Astrocyte of the cerebellum (primary cell): ENCODE measurements around the gene FAM83F.

ENCODE experiments used
- DNase-seq: peaks from one replicate; pipeline ENCODE4 v3.0.0-alpha.2; 2011; ENCODE audit warnings: low read depth
- H3K4me3 ChIP-seq: 2 replicates; pipeline ENCODE4 v1.5.1; 2011; ENCODE audit warnings: mild to moderate bottlenecking, low read depth, low read length, moderate library complexity
- in situ Hi-C: cut with HindIII; loops from 2 replicates; pipeline ENCODE4 v1.10.0; 2017; ENCODE audit warnings: low sequenced_read_pairs
- TF ChIP-seq, protein P1 (sequence below): IDR thresholded peaks from 2 replicates; pipeline ENCODE4 v1.5.1; 2012; ENCODE audit warnings: low read length, low read depth, moderate library complexity, mild to moderate bottlenecking; ENCODE audit errors: missing control alignments

FAM83F gene

DNA sequence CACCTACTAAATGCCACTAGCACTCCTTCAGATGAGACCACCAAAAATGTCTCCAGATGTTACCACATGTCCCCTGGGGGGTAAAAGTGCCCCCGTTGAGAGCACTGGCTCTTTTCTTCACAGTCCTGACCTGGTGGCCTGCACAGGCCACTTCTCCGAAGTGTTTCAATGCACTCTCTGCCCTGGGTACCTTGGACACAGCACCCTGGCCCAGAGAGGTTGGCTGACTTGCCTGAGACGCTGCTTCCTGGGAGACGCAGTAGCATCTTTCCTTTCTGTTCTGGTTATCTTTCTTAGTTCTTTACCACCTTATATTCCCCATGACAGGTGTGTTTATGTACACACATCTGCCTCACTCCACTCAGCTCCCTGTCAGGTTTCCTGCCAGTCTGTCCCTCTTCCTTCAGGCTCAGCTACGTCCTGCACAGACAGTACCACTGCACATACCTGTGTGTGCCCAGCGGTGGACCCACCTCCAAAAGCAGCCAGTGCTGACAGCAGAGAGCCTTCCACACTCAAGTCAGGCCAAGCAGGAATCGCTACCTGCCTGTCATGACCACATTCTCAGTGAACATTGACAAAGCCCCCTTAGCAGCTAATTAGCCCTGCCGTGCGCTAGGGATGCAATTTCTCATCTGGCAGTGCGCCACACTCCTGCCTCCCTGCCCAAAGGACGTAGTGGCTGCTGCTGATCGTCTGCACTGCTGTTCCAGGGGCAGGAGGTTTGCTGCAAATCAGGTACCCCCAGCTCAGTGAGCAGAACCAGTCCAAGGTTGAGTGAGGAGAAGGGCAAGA lies 39.0 kb downstream of the FAM83F start:
- in situ Hi-C loops, result no loop called here
- TF ChIP-seq, protein P1, sequence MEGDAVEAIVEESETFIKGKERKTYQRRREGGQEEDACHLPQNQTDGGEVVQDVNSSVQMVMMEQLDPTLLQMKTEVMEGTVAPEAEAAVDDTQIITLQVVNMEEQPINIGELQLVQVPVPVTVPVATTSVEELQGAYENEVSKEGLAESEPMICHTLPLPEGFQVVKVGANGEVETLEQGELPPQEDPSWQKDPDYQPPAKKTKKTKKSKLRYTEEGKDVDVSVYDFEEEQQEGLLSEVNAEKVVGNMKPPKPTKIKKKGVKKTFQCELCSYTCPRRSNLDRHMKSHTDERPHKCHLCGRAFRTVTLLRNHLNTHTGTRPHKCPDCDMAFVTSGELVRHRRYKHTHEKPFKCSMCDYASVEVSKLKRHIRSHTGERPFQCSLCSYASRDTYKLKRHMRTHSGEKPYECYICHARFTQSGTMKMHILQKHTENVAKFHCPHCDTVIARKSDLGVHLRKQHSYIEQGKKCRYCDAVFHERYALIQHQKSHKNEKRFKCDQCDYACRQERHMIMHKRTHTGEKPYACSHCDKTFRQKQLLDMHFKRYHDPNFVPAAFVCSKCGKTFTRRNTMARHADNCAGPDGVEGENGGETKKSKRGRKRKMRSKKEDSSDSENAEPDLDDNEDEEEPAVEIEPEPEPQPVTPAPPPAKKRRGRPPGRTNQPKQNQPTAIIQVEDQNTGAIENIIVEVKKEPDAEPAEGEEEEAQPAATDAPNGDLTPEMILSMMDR, result no peak
- no peak overlapping the region for H3K4me3 ChIP-seq
- no peak for DNase-seq

GRCh38 chr22:40035351-40035750 lies 40.6 kb downstream of the FAM83F start:
- no peak for DNase-seq
- TF ChIP-seq, protein P1, result no peak
- in situ Hi-C loops, result no loop called here
- H3K4me3 ChIP-seq, result no peak overlapping the region

DNA sequence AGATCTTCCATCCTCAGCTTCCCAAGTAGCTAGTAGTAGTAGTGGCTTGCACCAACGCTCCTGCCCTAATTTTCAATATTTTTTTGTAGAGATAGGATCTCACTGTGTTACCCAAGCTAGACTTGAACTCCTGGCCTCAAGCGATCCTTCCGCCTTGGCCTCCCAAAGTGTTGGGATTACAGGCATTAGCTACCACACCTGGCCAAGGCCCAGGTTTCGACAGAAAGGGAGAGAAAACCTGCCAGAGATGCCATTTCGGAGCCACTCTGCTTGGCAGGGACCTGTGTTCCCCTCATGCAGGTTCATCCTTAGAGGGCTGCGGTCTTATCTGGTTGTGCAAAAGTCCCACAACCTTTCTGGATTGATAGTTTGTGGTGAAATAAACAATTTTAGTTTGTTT lies 41.4 kb downstream of the FAM83F start:
- no peak overlapping the region for H3K4me3 ChIP-seq
- DNase-seq, result no peak
- TF ChIP-seq, protein P1, result no peak
- in situ Hi-C loops, result no loop called here

DNA sequence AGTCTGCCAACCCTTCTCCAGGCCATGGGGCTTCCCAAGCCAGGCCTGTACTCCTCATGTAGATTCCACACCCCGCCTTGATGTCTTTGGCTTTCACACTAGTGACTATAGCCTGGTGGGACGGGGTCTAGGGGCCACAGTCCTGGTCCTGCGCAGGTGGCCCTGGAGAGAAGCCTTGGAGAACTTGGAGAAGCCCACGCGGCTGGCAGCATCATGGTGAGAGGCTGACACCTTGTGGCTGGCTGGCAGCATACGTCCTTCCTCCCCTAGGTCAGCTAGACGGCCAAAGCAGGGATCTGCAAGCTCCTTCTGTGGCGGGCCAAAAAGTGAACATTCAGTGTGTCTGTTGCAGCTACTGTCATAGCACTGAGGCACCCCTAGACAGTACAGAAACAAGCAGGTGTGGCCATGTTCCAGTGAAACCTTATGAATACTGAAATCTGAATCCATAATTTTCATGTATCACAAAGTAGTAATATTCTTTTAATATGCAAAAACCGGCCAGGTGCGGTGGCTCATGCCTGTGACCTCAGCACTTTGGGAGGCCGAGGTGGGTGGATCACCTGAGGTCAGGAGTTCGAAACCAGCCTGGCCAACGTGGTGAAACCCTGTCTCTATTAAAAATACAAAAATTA lies 42.0 kb downstream of the FAM83F start:
- TF ChIP-seq, protein P1, result peak; percentile 86
- H3K4me3 ChIP-seq, result no peak overlapping the region
- peak; percentile 55 for DNase-seq
- in situ Hi-C loops, result no loop called here

- H3K4me3 ChIP-seq, result no peak overlapping the region
- TF ChIP-seq, protein P1, result no peak
- in situ Hi-C loops, result no loop called here
Measured at GRCh38 chr22:40037320-40037719, 42.6 kb downstream of the FAM83F start.

DNA sequence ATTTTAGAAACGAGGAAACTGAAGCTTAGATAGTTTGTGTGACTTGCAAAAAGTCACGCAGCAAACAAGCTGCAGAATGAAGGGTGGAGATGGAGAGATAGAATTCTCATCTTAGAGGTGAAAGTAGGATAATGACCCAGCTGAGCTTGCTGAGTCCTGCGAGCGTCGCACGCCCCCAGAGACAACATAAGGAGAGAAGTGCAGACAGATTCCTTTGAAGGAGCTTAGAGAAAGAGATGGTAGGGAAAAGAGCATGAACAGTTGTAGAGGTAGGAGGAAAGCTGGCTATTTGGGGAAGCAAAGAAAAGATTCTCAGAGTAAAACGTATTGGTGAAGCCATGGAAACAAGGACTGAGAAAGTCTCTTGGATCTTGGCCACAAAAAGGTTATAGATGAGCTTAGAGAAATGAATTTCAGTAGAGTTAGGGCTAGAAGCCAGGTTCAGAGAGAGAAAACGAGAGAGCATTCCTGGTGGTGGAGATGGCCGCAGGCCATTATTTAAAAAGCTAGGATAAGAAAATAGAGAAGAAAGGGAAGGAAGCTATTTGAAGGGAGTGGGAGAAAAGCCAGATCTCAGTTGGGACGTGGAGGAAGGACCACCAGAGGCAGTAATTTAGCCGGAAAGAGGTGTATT lies 44.8 kb downstream of the FAM83F start:
- H3K4me3 ChIP-seq, result no peak overlapping the region
- in situ Hi-C loops, result no loop called here
- no peak for DNase-seq
- TF ChIP-seq, protein P1, result no peak

More at GRCh38 chr22:40037320-40037719, 42.6 kb downstream of the FAM83F start:
- no peak for DNase-seq
